HG03095 (cell line): ENCODE measurements around the gene KIF26B.

Experiments used
- ATAC-seq: cut with Tn5 transposase; IDR thresholded peaks from one replicate; pipeline ENCODE4 v1.9.1; 2021; ENCODE audit warnings: moderate library complexity; ENCODE audit not compliant: unreplicated experiment

Gene KIF26B

GRCh38 chr1:245582026-245582425, 427.2 kb downstream of the KIF26B start:
- ATAC-seq = no peak

DNA sequence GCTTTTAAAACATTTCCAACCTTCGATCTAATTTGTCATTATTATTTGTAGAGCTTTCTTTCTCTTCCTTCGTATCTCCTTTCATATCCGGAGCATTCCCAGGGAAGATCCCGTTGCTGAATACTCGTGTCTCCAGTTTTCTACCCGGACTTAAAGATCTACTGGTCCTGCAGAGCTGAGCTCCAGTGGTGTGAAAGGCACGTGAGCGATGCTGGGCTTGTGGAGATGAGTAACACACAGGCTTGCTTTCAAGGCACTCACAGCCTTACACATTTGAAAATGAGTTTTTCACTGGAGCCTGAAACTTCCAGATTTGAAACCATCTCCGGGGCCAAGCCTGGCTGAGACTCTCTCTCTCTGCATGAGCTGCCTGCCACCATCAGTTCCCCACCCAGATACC, 428.3 kb downstream of the KIF26B start:
- no peak for ATAC-seq

DNA sequence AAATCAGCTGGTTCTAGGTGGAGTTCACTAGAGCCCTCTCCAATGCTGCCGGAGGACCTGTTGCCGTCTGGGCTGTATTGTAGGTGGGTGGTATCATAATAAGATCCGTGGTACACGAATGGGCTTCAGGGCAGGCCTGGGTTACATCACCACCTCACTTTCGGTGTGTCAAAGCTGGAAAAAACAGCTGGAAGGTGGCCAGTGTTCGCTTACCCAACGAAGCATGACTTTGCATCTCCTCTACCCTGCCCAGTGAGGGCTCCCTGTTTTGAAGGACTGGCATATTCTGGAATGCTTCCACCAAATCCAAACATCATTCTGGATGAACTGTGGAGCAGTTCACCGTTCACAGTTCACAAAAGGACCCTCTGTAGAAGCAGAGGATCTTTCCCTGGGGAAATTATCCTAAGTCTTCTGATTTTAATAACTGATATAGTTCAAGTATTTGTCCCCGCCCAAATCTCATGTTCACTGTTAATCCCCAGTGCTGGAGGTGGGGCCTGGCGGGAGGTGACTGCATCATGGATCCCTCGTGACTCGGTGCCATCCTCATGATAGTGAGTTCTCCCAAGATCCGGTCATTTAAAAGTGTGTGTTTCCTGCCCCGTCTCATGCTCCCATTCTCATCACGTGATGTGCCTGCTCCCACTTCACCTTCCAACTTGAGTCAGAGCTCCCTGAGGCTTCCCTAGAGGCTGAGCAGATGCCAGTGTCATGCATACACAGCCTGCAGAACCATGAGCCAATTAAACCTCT, 429.0 kb downstream of the KIF26B start:
- no peak for ATAC-seq

DNA sequence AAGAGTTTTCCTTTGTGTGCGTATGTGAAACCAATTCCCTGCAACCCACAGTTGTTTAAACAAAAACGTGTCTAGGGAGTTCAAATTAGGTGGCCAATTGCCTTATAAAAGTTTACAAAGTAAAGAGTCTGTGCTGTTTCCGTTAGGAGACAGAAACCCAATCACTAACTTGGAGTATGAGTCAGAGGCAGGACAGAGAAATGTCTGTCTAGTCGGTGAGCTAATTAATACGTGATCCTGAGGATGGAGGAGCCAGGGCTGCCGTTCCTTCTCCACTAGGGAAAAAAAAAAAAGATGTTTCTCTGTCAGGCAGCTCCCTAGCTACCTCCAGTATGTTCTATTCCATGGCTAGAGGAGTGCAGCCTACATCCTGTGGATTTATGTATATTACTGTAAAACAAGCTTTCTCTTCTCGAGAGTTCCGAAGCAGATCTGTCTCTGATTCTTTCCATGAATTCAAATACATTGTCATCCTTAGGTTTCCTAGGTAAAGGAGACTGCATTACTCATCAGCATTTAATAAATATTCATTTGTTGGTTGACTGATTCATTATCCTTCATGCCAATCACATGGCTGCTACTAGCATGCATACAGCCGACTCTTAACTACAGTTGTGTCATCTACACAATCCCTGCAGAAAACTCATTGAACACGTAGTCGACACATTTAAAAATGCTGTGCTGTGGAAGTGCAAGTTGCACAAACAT, 430.6 kb downstream of the KIF26B start:
- ATAC-seq = no peak

GRCh38 chr1:245587435-245588115, 432.8 kb downstream of the KIF26B start:
- no peak for ATAC-seq

GRCh38 chr1:245588116-245588639, 433.4 kb downstream of the KIF26B start:
- no peak for ATAC-seq

- ATAC-seq = no peak
These were observed 434.5 kb downstream of the KIF26B start for GRCh38 chr1:245589316-245589715.

DNA sequence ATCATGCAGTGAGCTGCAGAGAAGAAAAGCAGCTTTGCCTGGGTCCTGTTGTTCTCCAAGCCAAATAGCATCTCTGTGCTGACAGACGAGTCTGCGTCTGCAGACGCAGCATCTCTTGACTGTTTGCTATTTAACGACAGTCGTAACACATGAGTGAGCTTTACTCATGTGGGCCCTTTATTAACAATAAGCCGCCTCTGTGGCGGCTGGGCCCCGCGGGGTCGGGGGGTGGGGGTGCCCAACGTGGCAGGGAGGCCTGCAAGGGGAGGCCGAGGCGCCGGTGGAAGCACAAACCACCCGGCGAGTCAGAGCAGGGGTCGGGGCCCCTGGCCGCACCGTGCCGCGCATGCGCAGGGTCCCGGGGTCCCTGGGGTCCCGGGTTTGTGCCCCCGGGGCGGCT, 435.1 kb downstream of the KIF26B start:
- no peak for ATAC-seq

GRCh38 chr1:245590726-245591125, 435.9 kb downstream of the KIF26B start:
- no peak for ATAC-seq

- no peak for ATAC-seq
These were observed 436.8 kb downstream of the KIF26B start for GRCh38 chr1:245591346-245592188.

DNA sequence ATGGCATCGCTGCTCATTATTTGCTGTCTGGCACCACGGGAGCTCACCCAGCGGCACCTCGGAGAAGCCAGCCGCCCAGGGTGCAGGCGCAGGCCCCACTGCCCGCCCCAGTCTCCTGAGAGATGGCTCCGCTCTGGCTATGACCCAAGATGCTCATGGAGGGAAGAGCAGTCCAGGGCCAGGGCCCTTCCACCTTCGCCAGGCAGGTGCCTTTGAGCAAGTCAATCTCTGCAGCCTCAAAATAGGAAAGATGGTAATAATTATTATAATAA, 437.3 kb downstream of the KIF26B start:
- ATAC-seq = no peak

DNA sequence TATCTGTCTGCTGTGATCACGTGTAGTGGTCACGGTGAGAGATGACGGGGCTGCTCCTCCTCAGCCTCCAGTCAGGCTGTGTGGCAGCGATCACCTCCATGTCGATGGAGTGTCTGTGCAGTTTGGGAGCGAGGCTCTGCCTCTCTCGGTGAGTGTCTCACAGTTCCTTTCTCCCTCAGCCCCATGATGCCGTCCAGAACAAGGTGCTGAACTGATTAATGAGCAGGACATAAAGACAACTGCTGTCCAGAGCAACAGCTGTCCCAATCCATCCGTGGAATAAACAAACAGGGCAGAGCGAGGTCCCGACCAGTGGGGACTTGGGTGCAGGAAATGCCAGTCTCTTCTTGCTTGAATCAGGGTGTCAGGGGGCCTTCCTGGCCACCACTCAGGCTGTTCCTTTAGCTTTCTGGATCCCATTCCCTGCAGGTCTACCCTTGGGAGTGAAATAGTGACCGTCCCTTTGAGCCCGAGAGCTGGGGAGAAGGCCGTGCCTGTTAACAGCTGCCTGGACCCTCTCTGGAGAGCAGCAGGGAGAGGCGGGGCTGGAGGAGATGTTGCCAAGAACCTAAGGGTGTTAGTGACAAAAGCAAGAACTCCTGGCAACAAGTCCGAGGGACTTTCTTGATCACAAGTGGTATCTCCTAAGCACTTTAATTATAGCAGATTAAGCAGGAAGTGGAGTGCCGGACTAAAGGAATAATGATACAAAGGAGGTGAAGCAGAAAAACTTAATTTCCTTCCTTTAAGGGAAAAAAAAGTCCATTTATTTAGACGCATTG, 443.9 kb downstream of the KIF26B start:
- ATAC-seq = no peak

DNA sequence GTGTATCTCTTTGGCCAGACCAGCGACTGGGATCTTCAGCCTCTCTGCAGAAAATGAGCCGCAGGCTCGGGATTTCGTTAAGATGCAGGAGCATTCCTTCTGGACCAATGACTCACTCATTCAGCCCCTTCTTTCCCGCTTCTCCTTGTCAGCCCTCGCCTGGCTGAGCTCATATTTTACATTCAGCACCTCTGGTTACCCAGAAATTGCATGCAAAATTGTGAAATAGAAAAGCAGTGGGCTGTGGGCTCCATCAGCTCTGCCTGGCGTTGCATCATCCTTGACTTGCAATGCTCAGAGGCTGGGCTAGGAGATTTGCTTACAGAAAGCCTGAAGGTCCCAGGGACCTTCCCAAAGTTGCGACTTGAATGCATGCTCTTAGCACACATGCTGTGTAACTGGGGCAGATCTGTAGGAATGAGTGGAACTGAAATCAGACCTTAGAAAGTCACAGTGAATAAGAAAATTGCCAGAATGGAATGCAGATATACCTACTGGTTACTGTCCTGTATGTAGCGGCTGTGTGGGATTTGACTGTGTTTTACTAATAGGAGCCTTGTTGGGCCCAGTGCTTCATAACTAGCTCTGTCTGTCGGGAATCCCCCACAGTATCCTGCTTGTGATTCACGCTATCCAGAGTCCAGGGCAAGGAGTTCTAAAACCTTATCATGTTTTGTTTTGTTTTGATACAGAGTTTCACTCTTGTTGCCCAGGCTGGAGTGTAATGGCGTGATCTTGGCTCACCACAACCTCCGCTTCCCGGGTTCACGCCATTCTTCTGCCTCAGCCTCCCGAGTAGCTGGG, 444.8 kb downstream of the KIF26B start:
- ATAC-seq = peak; percentile 66

- ATAC-seq = no peak
These were observed 445.9 kb downstream of the KIF26B start for GRCh38 chr1:245600658-245601057.

GRCh38 chr1:245603311-245603865, 448.6 kb downstream of the KIF26B start:
- ATAC-seq = no peak

GRCh38 chr1:245604979-245605378, 450.2 kb downstream of the KIF26B start:
- ATAC-seq = no peak

GRCh38 chr1:245605480-245606156, 450.8 kb downstream of the KIF26B start:
- ATAC-seq = no peak

DNA sequence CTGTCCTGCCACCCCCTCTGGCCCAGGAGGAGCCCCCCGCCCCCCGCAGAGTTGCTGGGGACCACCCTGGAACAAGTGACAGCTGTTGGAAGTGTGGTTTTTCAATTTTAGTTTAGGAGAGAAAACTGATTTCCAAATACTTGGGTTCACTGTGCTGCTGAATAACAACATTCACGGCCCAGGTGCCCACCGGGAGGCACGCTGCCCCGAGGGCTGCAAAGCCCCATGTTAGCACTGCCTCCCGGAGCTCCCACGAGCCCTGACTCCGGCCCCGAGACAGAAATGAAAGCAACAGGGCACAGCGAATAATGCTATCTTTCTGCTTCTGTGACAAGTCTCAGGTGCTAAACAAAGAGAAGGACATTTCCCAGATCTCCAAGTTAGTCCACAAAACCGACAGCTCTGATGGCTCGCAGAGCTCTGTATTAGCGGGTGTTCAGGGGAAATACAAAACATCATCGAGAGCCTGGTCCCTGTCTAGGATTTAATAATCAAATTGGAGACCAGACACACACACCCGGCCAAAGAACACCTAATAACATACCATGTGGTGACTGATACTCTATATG, 451.5 kb downstream of the KIF26B start:
- ATAC-seq = no peak
